ENCODE measurements around the gene ADAMTS17.

The ADAMTS17 gene

GRCh38 chr15:99993262-99993661, 348.5 kb downstream of the ADAMTS17 start:
- no peak overlapping the region for H3K27ac ChIP-seq (ENCODE audit: low read length)
- no peaks in the 10 kb centered on the region for H3K4me1 ChIP-seq (ENCODE audit: control insufficient read depth, insufficient read depth, low read length)
- no peak overlapping the region for H3K4me3 ChIP-seq (ENCODE audit: low read length in 2 of 2)
- no peaks in the 10 kb centered on the region for H3K36me3 ChIP-seq (ENCODE audit: control insufficient read depth in 2 of 2, insufficient read depth in 2 of 2, low read length in 2 of 2)
- no peak overlapping the region for H3K9ac ChIP-seq (ENCODE audit: low read length in 2 of 2)
- no peaks in the 10 kb centered on the region for H3K27me3 ChIP-seq (ENCODE audit: control insufficient read depth in 1 of 2, insufficient read depth in 2 of 2, low read length in 2 of 2)
- H3K9me3 ChIP-seq (ENCODE audit: control insufficient read depth in 2 of 2, low read length in 2 of 2) = peaks cover 0 to 6% of the 10 kb centered on the region in 2 donors

- Histone ChIP-seq H3K27ac (ENCODE audit: low read length) (no peak overlapping the region), H3K4me1 (ENCODE audit: control insufficient read depth, insufficient read depth, low read length) (no peaks in the 10 kb centered on the region), H3K27me3 (ENCODE audit: control insufficient read depth in 1 of 2, insufficient read depth in 2 of 2, low read length in 2 of 2) (no peaks in the 10 kb centered on the region), H3K9me3 (ENCODE audit: control insufficient read depth in 2 of 2, low read length in 2 of 2) (peaks cover 0 to 8% of the 10 kb centered on the region in 2 donors), H3K4me3 (ENCODE audit: low read length in 2 of 2) (no peak overlapping the region), H3K9ac (ENCODE audit: low read length in 2 of 2) (no peak overlapping the region), H3K36me3 (ENCODE audit: control insufficient read depth in 2 of 2, insufficient read depth in 2 of 2, low read length in 2 of 2) (no peaks in the 10 kb centered on the region)
Measured at GRCh38 chr15:99992611-99993231, 349.1 kb downstream of the ADAMTS17 start.

- peaks cover 4% of the 10 kb centered on the region for H3K4me1 ChIP-seq (ENCODE audit: control insufficient read depth, insufficient read depth, low read length)
- no peaks in the 10 kb centered on the region for H3K36me3 ChIP-seq (ENCODE audit: control insufficient read depth in 2 of 2, insufficient read depth in 2 of 2, low read length in 2 of 2)
- no peaks in the 10 kb centered on the region for H3K27me3 ChIP-seq (ENCODE audit: control insufficient read depth in 1 of 2, insufficient read depth in 2 of 2, low read length in 2 of 2)
- H3K4me3 ChIP-seq (ENCODE audit: low read length in 2 of 2) = no peak overlapping the region
- no peak overlapping the region for H3K27ac ChIP-seq (ENCODE audit: low read length)
- H3K9me3 ChIP-seq (ENCODE audit: control insufficient read depth in 2 of 2, low read length in 2 of 2) = peaks cover 0 to 8% of the 10 kb centered on the region in 2 donors
- no peak overlapping the region for H3K9ac ChIP-seq (ENCODE audit: low read length in 2 of 2)
Measured at GRCh38 chr15:99989095-99989494, 352.7 kb downstream of the ADAMTS17 start.

GRCh38 chr15:99987701-99988100, 354.1 kb downstream of the ADAMTS17 start:
- peaks cover 4% of the 10 kb centered on the region for H3K4me1 ChIP-seq (ENCODE audit: control insufficient read depth, insufficient read depth, low read length)
- H3K4me3 ChIP-seq (ENCODE audit: low read length in 2 of 2) = no peak overlapping the region
- H3K9ac ChIP-seq (ENCODE audit: low read length in 2 of 2) = no peak overlapping the region
- H3K27ac ChIP-seq (ENCODE audit: low read length) = no peak overlapping the region
- no peaks in the 10 kb centered on the region for H3K27me3 ChIP-seq (ENCODE audit: control insufficient read depth in 1 of 2, insufficient read depth in 2 of 2, low read length in 2 of 2)
- H3K9me3 ChIP-seq (ENCODE audit: control insufficient read depth in 2 of 2, low read length in 2 of 2) = peaks cover 0 to 8% of the 10 kb centered on the region in 2 donors
- H3K36me3 ChIP-seq (ENCODE audit: control insufficient read depth in 2 of 2, insufficient read depth in 2 of 2, low read length in 2 of 2) = no peaks in the 10 kb centered on the region

GRCh38 chr15:99987119-99987506, 354.7 kb downstream of the ADAMTS17 start:
- no peak overlapping the region for H3K9ac ChIP-seq (ENCODE audit: low read length in 2 of 2)
- H3K4me1 ChIP-seq (ENCODE audit: control insufficient read depth, insufficient read depth, low read length) = peaks cover 4% of the 10 kb centered on the region
- H3K27ac ChIP-seq (ENCODE audit: low read length) = no peak overlapping the region
- no peak overlapping the region for H3K4me3 ChIP-seq (ENCODE audit: low read length in 2 of 2)
- no peaks in the 10 kb centered on the region for H3K27me3 ChIP-seq (ENCODE audit: control insufficient read depth in 1 of 2, insufficient read depth in 2 of 2, low read length in 2 of 2)
- H3K36me3 ChIP-seq (ENCODE audit: control insufficient read depth in 2 of 2, insufficient read depth in 2 of 2, low read length in 2 of 2) = no peaks in the 10 kb centered on the region
- H3K9me3 ChIP-seq (ENCODE audit: control insufficient read depth in 2 of 2, low read length in 2 of 2) = peaks cover 0 to 8% of the 10 kb centered on the region in 2 donors

GRCh38 chr15:99986297-99987118, 355.3 kb downstream of the ADAMTS17 start:
- H3K4me3 ChIP-seq (ENCODE audit: low read length in 2 of 2) = no peak overlapping the region
- H3K27me3 ChIP-seq (ENCODE audit: control insufficient read depth in 1 of 2, insufficient read depth in 2 of 2, low read length in 2 of 2) = no peaks in the 10 kb centered on the region
- H3K9me3 ChIP-seq (ENCODE audit: control insufficient read depth in 2 of 2, low read length in 2 of 2) = peaks cover 0 to 8% of the 10 kb centered on the region in 2 donors
- peaks cover 4% of the 10 kb centered on the region for H3K4me1 ChIP-seq (ENCODE audit: control insufficient read depth, insufficient read depth, low read length)
- no peak overlapping the region for H3K9ac ChIP-seq (ENCODE audit: low read length in 2 of 2)
- no peak overlapping the region for H3K27ac ChIP-seq (ENCODE audit: low read length)
- H3K36me3 ChIP-seq (ENCODE audit: control insufficient read depth in 2 of 2, insufficient read depth in 2 of 2, low read length in 2 of 2) = no peaks in the 10 kb centered on the region

GRCh38 chr15:99985878-99986277, 355.9 kb downstream of the ADAMTS17 start:
- Histone ChIP-seq H3K36me3 (ENCODE audit: control insufficient read depth in 2 of 2, insufficient read depth in 2 of 2, low read length in 2 of 2) (no peaks in the 10 kb centered on the region), H3K9ac (ENCODE audit: low read length in 2 of 2) (no peak overlapping the region), H3K4me3 (ENCODE audit: low read length in 2 of 2) (no peak overlapping the region), H3K9me3 (ENCODE audit: control insufficient read depth in 2 of 2, low read length in 2 of 2) (peaks cover 0 to 8% of the 10 kb centered on the region in 2 donors), H3K27me3 (ENCODE audit: control insufficient read depth in 1 of 2, insufficient read depth in 2 of 2, low read length in 2 of 2) (no peaks in the 10 kb centered on the region), H3K4me1 (ENCODE audit: control insufficient read depth, insufficient read depth, low read length) (peaks cover 4% of the 10 kb centered on the region), H3K27ac (ENCODE audit: low read length) (no peak overlapping the region)

GRCh38 chr15:99984491-99985243, 357.1 kb downstream of the ADAMTS17 start:
- Histone ChIP-seq H3K9ac (ENCODE audit: low read length in 2 of 2) (no peak overlapping the region), H3K4me1 (ENCODE audit: control insufficient read depth, insufficient read depth, low read length) (peaks cover 4% of the 10 kb centered on the region), H3K36me3 (ENCODE audit: control insufficient read depth in 2 of 2, insufficient read depth in 2 of 2, low read length in 2 of 2) (no peaks in the 10 kb centered on the region), H3K27ac (ENCODE audit: low read length) (no peak overlapping the region), H3K9me3 (ENCODE audit: control insufficient read depth in 2 of 2, low read length in 2 of 2) (peaks cover 0 to 8% of the 10 kb centered on the region in 2 donors), H3K27me3 (ENCODE audit: control insufficient read depth in 1 of 2, insufficient read depth in 2 of 2, low read length in 2 of 2) (no peaks in the 10 kb centered on the region), H3K4me3 (ENCODE audit: low read length in 2 of 2) (no peak overlapping the region)

GRCh38 chr15:99983886-99984286, 357.9 kb downstream of the ADAMTS17 start:
- Histone ChIP-seq H3K27me3 (ENCODE audit: control insufficient read depth in 1 of 2, insufficient read depth in 2 of 2, low read length in 2 of 2) (no peaks in the 10 kb centered on the region), H3K4me3 (ENCODE audit: low read length in 2 of 2) (no peak overlapping the region), H3K36me3 (ENCODE audit: control insufficient read depth in 2 of 2, insufficient read depth in 2 of 2, low read length in 2 of 2) (no peaks in the 10 kb centered on the region), H3K9me3 (ENCODE audit: control insufficient read depth in 2 of 2, low read length in 2 of 2) (peaks cover 0 to 8% of the 10 kb centered on the region in 2 donors), H3K4me1 (ENCODE audit: control insufficient read depth, insufficient read depth, low read length) (peaks cover 4% of the 10 kb centered on the region), H3K27ac (ENCODE audit: low read length) (no peak overlapping the region), H3K9ac (ENCODE audit: low read length in 2 of 2) (no peak overlapping the region)

GRCh38 chr15:99983171-99983885, 358.4 kb downstream of the ADAMTS17 start:
- no peak overlapping the region for H3K27ac ChIP-seq (ENCODE audit: low read length)

More at GRCh38 chr15:99983171-99983885, 358.4 kb downstream of the ADAMTS17 start:
- Histone ChIP-seq H3K9ac (ENCODE audit: low read length in 2 of 2) (no peak overlapping the region), H3K9me3 (ENCODE audit: control insufficient read depth in 2 of 2, low read length in 2 of 2) (peaks cover 0 to 2% of the 10 kb centered on the region in 2 donors), H3K4me3 (ENCODE audit: low read length in 2 of 2) (no peak overlapping the region), H3K4me1 (ENCODE audit: control insufficient read depth, insufficient read depth, low read length) (peaks cover 4% of the 10 kb centered on the region), H3K27me3 (ENCODE audit: control insufficient read depth in 1 of 2, insufficient read depth in 2 of 2, low read length in 2 of 2) (no peaks in the 10 kb centered on the region), H3K36me3 (ENCODE audit: control insufficient read depth in 2 of 2, insufficient read depth in 2 of 2, low read length in 2 of 2) (no peaks in the 10 kb centered on the region)

All from stomach smooth muscle (tissue), 2 donors.